Adrenal gland (tissue), 5 donors: Measurements from ENCODE around the gene DRAP1.

Experiments
- POLR2A ChIP-seq, 2 donors: fragments of 450-650 bp; IDR thresholded peaks; one replicate each; pipeline ENCODE4 v1.6.1; 2017; ENCODE audit warnings: antibody characterized with exemption in 2 of 2, mild to moderate bottlenecking in 2 of 2, moderate library complexity in 1 of 2
- TF ChIP-seq, protein P1 (sequence below), 6 experiments: fragments of 450-650 bp in 4 of 6; fragments of 200-600 bp in 2 of 6; sonication (generic) in 1 of 6; IDR thresholded peaks; 1 replicate in 5 of 6; 2 replicates in 1 of 6; pipeline versions ENCODE4 v1.5.1 to v1.8.0; 2016 to 2021; ENCODE audit warnings: antibody characterized with exemption in 6 of 6, mild to moderate bottlenecking in 2 of 6, moderate library complexity in 1 of 6
- donor health status: DM: no; HTN: no; CAD: no.

GRCh38 chr11:65944191-65944590, 25.0 kb downstream of the DRAP1 start:
- TF ChIP-seq POLR2A (IDR thresholded peaks at IDR 0.05) = no peak
- TF ChIP-seq, protein P1, sequence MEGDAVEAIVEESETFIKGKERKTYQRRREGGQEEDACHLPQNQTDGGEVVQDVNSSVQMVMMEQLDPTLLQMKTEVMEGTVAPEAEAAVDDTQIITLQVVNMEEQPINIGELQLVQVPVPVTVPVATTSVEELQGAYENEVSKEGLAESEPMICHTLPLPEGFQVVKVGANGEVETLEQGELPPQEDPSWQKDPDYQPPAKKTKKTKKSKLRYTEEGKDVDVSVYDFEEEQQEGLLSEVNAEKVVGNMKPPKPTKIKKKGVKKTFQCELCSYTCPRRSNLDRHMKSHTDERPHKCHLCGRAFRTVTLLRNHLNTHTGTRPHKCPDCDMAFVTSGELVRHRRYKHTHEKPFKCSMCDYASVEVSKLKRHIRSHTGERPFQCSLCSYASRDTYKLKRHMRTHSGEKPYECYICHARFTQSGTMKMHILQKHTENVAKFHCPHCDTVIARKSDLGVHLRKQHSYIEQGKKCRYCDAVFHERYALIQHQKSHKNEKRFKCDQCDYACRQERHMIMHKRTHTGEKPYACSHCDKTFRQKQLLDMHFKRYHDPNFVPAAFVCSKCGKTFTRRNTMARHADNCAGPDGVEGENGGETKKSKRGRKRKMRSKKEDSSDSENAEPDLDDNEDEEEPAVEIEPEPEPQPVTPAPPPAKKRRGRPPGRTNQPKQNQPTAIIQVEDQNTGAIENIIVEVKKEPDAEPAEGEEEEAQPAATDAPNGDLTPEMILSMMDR (IDR thresholded peaks at IDR 0.05) = no peak
